CD14-positive monocyte (primary cell): ENCODE data around the gene GOLGA3. TPM values are rescaled to one million over a fixed set of nuclear protein-coding genes. Genes with fewer than 3 reads are reported as not detected.

Experiments used
- DNase-seq, 3 donors: peaks; one replicate each; pipeline ENCODE4 v3.0.0-alpha.2; 2011 to 2022
- H2AFZ ChIP-seq: 2 replicates; pipeline ENCODE4 v1.6.0; 2012; ENCODE audit warnings: mild to moderate bottlenecking, low read depth, low read length, inconsistent platforms; ENCODE audit not compliant: insufficient read depth, poor library complexity, severe bottlenecking
- H3K27ac ChIP-seq, 2 donors: 1 replicate in 1 of 2; 2 replicates in 1 of 2; pipeline ENCODE4 v1.5.1; 2012 to 2013; ENCODE audit warnings: low read length in 2 of 2, control low read depth in 1 of 2, inconsistent platforms in 1 of 2, low read depth in 1 of 2, mild to moderate bottlenecking in 1 of 2
- H3K27me3 ChIP-seq, 2 donors: one replicate each; pipeline versions ENCODE4 v1.6.0 to v1.6.1; 2011 to 2013; ENCODE audit warnings: low read length in 2 of 2; ENCODE audit not compliant: control insufficient read depth in 2 of 2, insufficient read depth in 2 of 2
- H3K36me3 ChIP-seq, 2 donors: replicated peaks in 1 of 2; 1 replicate in 1 of 2; 2 replicates in 1 of 2; pipeline versions ENCODE4 v1.5.1 to v1.6.1; 2012 to 2013; ENCODE audit warnings: low read length in 2 of 2, control low read depth in 1 of 2, inconsistent platforms in 1 of 2, mild to moderate bottlenecking in 1 of 2; ENCODE audit not compliant: insufficient read depth in 2 of 2, control insufficient read depth in 1 of 2
- H3K4me1 ChIP-seq, 2 donors: 1 replicate in 1 of 2; 2 replicates in 1 of 2; pipeline versions ENCODE4 v1.5.1 to v1.6.1; 2012 to 2013; ENCODE audit warnings: low read length in 2 of 2, control low read depth in 1 of 2, inconsistent platforms in 1 of 2, mild to moderate bottlenecking in 1 of 2, moderate library complexity in 1 of 2; ENCODE audit not compliant: insufficient read depth in 2 of 2, control insufficient read depth in 1 of 2
- H3K4me2 ChIP-seq: replicated peaks from 2 replicates; pipeline ENCODE3; 2012; ENCODE audit warnings: low read length, moderate library complexity, mild to moderate bottlenecking; ENCODE audit not compliant: poor library complexity, severe bottlenecking; ENCODE audit errors: extremely low read depth
- H3K4me3 ChIP-seq, 3 experiments: fragments of 200-600 bp in 1 of 3; sonication (generic) in 1 of 3; replicated peaks in 1 of 3; 1 replicate in 2 of 3; 2 replicates in 1 of 3; pipeline ENCODE4 v1.5.1; 2011 to 2013; ENCODE audit warnings: low read length in 3 of 3, mild to moderate bottlenecking in 3 of 3, control low read depth in 2 of 3, low read depth in 2 of 3, inconsistent platforms in 1 of 3, moderate library complexity in 1 of 3
- H3K79me2 ChIP-seq: 2 replicates; pipeline ENCODE4 v1.6.0; 2012; ENCODE audit warnings: mild to moderate bottlenecking, control low read depth, inconsistent platforms, low read length, moderate library complexity; ENCODE audit not compliant: insufficient read depth
- H3K9ac ChIP-seq: 2 replicates; pipeline ENCODE4 v1.6.0; 2017; ENCODE audit warnings: low read length, mild to moderate bottlenecking; ENCODE audit not compliant: insufficient read depth, poor library complexity, severe bottlenecking
- H3K9me3 ChIP-seq, 2 donors: replicated peaks in 1 of 2; 1 replicate in 1 of 2; 2 replicates in 1 of 2; pipeline versions ENCODE4 v1.5.1 to v1.6.1; 2012 to 2013; ENCODE audit warnings: low read length in 2 of 2, control low read depth in 1 of 2; ENCODE audit not compliant: control insufficient read depth in 1 of 2, insufficient read depth in 1 of 2
- H4K20me1 ChIP-seq: 2 replicates; pipeline ENCODE4 v1.6.0; 2012; ENCODE audit warnings: mild to moderate bottlenecking, low read length, control low read depth, moderate library complexity; ENCODE audit not compliant: insufficient read depth
- H3K27ac Mint-ChIP-seq, 7 donors: one replicate each; pipeline ENCODE4 v1.8.0; 2020; ENCODE audit warnings: mild to moderate bottlenecking in 7 of 7, mixed read lengths in 7 of 7, moderate library complexity in 6 of 7, inconsistent platforms in 2 of 7
- H3K27me3 Mint-ChIP-seq, 3 donors: one replicate each; pipeline ENCODE4 v1.8.0; 2021 to 2022; ENCODE audit warnings: low read depth in 3 of 3, mild to moderate bottlenecking in 3 of 3, mixed read lengths in 3 of 3, moderate library complexity in 3 of 3, inconsistent platforms in 1 of 3
- H3K36me3 Mint-ChIP-seq, 2 donors: one replicate each; pipeline ENCODE4 v1.8.0; 2020; ENCODE audit warnings: mixed read lengths in 2 of 2, inconsistent platforms in 1 of 2, mild to moderate bottlenecking in 1 of 2
- H3K4me1 Mint-ChIP-seq: one replicate; pipeline ENCODE4 v1.8.0; 2020; ENCODE audit warnings: mild to moderate bottlenecking, mixed read lengths
- H3K4me3 Mint-ChIP-seq, 2 donors: one replicate each; pipeline ENCODE4 v1.8.0; 2020; ENCODE audit warnings: mild to moderate bottlenecking in 2 of 2, mixed read lengths in 2 of 2, moderate library complexity in 1 of 2
- H3K9me3 Mint-ChIP-seq, 7 donors: one replicate each; pipeline ENCODE4 v1.8.0; 2020 to 2022; ENCODE audit warnings: mixed read lengths in 7 of 7, mild to moderate bottlenecking in 6 of 7, moderate library complexity in 6 of 7, inconsistent platforms in 2 of 7
- CTCF ChIP-seq: fragments of 200-600 bp; IDR thresholded peaks from one replicate; pipeline ENCODE4 v1.8.0; 2022; ENCODE audit warnings: antibody characterized with exemption, mild to moderate bottlenecking
- WGBS: methylation state at CpG from one replicate; pipeline ENCODE4 v1.1.5; 2013; ENCODE audit warnings: missing lambda C conversion rate; ENCODE audit not compliant: insufficient coverage; 5-methylcytosine and 5-hydroxymethylcytosine counted together
- intact Hi-C, 2 donors: fragments of 100-400 bp; cut with micrococcal nuclease; formaldehyde crosslinking; loops; one replicate each; pipeline versions ENCODE4 v1.15.0 to v1.15.1; 2023
- polyA plus RNA-seq, 3 donors: library from polyadenylated mRNA; depleted of rRNA in 1 of 3; unstranded in 2 of 3; stranded (reverse) in 1 of 3; fragments of 300-500 nt in 2 of 3; fragments of >200 nt in 1 of 3; fragmentation: Illumina TruSeq in 2 of 3; gene quantifications; 1 replicate in 2 of 3; 2 replicates in 1 of 3; pipeline ENCODE4 v1.2.3, GENCODE V29; 2012 to 2021

The GOLGA3 gene
- polyA plus RNA-seq, 3 donors: 1.2 to 12.0 (median 2.4) TPM

- no peaks in the 10 kb centered on the region for H3K27me3 ChIP-seq
- no peaks in the 10 kb centered on the region for H3K79me2 ChIP-seq
- TF ChIP-seq CTCF: no peak
- 96% methylated on average over 5 of the region's 12 CpGs for WGBS
- no peak overlapping the region for H3K4me2 ChIP-seq
- Mint-ChIP-seq H3K4me1 (no peaks in the 10 kb centered on the region), H3K4me3 (no peak overlapping the region), H3K27ac (no peak overlapping the region), H3K9me3 (peaks cover 0 to 3% (median 0%) of the 10 kb centered on the region in 7 donors), H3K36me3 (peaks cover 96 to 100% of the 10 kb centered on the region in 2 donors), H3K27me3 (peaks cover 0 to 3% (median 0%) of the 10 kb centered on the region in 3 donors)
- no peak overlapping the region for H2AFZ ChIP-seq
- H3K9me3 ChIP-seq: no peaks in the 10 kb centered on the region
- no peak overlapping the region for H3K4me3 ChIP-seq
- DNase-seq: no peak
- intact Hi-C loops: no loop called here
- peaks cover 8% of the 10 kb centered on the region for H4K20me1 ChIP-seq
- no peak overlapping the region for H3K27ac ChIP-seq
- no peaks in the 10 kb centered on the region for H3K4me1 ChIP-seq
- H3K36me3 ChIP-seq: peaks cover 91 to 100% of the 10 kb centered on the region in 2 donors
- no peak overlapping the region for H3K9ac ChIP-seq
Observed at GRCh38 chr12:132736378-132736777, 92.3 kb downstream of the GOLGA3 start.

- no peak overlapping the region for H3K27ac Mint-ChIP-seq
- H3K9ac ChIP-seq: no peak overlapping the region
- H3K4me1 Mint-ChIP-seq: no peaks in the 10 kb centered on the region
- H3K79me2 ChIP-seq: no peaks in the 10 kb centered on the region
- H3K4me1 ChIP-seq: no peaks in the 10 kb centered on the region
- no peak overlapping the region for H3K4me3 ChIP-seq
- H3K36me3 ChIP-seq: peaks cover 91 to 100% of the 10 kb centered on the region in 2 donors
- H3K4me2 ChIP-seq: no peak overlapping the region
- peaks cover 0 to 7% (median 0%) of the 10 kb centered on the region in 7 donors for H3K9me3 Mint-ChIP-seq
- no peaks in the 10 kb centered on the region for H3K9me3 ChIP-seq
- peaks cover under 1% of the 10 kb centered on the region for H4K20me1 ChIP-seq
- TF ChIP-seq CTCF: no peak
- 100% methylated on average over 5 of the region's 20 CpGs for WGBS
- H3K27me3 ChIP-seq: no peaks in the 10 kb centered on the region
- no peak overlapping the region for H3K27ac ChIP-seq
- no peak overlapping the region for H3K4me3 Mint-ChIP-seq
- DNase-seq: no peak
- peaks cover 0 to 3% (median 0%) of the 10 kb centered on the region in 3 donors for H3K27me3 Mint-ChIP-seq
- intact Hi-C loops: no loop called here
- H2AFZ ChIP-seq: no peak overlapping the region
- H3K36me3 Mint-ChIP-seq: peaks cover 94 to 99% of the 10 kb centered on the region in 2 donors
Observed at GRCh38 chr12:132735496-132735895, 93.2 kb downstream of the GOLGA3 start.
